ENCODE measurements around the gene VRTN.
A peak's percentile ranks its signal among the peaks of the same experiment; 100 is the strongest.
"Not testable (repeated sequence)": the region's sequence is repeated elsewhere in the genome, so short reads cannot be mapped to it uniquely, and the experiment has no call there.

The VRTN gene

DNA sequence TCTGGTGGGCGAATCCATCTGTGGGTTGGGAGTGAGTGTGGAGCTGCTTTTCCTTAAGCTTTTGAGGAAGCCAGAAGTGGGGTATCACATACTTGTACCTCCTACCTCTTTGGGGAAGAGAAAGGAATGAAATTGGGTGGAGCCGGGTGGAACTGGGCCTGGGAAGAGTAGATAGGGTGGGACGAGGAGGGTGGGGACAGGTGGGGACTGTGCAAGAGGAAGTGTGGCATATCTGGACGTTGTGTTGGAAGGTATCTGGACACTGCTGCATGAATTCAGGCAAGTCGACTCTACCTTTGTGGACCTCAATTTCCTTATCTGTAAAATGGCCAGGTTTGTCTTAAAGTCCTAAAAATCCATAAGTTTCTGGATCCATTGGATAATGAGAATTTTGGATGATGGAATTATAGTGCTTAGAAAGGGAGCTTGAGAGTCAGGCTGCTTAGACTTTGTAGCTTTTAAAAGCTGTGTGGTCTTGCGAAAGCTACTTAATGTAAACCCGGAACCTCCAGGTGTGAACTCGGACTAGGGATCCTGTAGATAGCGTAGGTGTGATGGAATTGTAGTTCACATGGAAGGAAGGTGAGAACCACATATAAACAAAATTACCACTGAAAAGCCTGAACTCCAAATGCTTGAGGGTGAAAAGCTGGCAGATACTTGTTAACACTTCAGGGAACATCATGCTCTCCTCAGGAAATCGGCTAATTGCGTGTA, 2.1 kb downstream of the VRTN start:
- DNase-seq = no peak

DNA sequence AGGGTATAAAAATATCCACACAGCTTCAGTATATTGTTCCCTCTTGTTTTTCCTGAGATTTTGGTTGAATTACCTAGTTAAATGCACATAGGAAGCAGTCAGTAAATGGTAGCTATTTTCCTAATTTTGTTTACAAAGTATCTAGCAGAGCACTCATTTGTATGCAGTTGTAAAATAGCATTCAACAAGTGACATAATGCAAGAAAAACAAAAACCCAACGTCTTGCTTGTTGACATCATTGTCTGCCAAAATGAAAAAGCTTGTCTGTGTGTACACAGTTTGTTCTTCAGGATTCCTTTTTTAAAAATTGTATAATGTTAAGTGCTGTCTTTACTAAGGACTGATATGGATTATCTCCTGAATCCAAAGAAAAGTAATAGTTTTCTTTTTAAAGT, 2.7 kb downstream of the VRTN start:
- no peak for DNase-seq

- DNase-seq = no peak
These were observed 8.8 kb downstream of the VRTN start for GRCh38 chr14:74356892-74357575.

- DNase-seq = no peak
These were observed 9.3 kb downstream of the VRTN start for GRCh38 chr14:74357585-74357984.

DNA sequence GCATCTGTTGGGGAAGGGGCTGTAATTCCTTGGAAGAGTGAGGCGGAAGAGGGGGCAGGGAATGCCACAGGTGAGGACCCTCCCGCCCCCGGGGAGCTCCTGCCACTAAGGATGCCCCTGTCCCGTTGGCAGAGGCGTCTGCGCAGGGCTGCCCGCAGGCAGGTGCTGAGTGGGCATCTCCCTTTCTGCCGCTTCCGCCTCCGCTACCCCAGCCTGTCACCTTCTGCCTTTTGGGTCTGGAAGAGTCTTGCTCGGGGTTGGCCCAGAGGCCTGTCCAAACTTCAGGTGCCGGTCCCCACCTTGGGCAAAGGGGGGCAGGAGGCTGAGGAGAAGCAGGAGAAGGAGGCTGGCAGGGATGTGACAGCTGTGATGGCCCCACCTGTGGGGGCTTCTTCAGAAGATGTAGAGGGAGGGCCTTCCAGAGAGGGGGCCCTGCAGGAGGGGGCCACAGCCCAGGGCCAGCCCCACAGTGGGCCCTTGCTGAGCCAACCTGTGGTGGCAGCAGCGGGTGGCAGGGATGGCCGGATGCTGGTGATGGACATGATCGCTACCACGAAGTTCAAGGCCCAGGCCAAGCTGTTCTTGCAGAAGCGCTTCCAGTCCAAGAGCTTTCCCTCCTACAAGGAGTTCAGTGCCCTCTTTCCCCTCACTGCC, 10.0 kb downstream of the VRTN start:
- DNase-seq = no peak

GRCh38 chr14:74360163-74360562, 11.9 kb downstream of the VRTN start:
- no peak for DNase-seq

DNA sequence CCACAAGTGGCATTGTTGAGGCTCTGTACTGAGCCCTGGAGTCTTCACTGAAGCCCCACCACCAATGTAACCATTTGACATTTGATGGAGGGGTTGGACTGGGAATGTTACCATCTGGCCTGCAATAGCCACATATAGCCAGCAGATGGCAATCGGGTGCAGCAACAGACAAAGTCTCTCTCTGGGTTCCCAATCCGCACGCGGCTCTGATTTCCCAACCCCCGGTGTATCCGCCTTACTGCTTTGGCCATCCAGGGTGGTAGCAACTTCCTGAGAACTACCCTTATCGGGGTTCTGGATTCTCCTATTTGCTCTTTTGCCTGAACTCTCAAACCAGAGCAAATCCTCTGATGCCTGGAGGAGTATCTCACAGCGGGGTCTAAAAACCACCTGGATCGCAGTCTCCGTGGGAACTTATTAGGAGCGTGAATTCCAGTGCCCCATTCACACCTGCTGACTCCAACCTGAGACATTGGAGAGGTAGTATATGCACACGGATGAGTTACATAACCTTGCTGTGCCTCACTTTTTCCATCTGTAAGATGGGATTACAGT, 14.2 kb downstream of the VRTN start:
- peak; percentile 81 for DNase-seq

DNA sequence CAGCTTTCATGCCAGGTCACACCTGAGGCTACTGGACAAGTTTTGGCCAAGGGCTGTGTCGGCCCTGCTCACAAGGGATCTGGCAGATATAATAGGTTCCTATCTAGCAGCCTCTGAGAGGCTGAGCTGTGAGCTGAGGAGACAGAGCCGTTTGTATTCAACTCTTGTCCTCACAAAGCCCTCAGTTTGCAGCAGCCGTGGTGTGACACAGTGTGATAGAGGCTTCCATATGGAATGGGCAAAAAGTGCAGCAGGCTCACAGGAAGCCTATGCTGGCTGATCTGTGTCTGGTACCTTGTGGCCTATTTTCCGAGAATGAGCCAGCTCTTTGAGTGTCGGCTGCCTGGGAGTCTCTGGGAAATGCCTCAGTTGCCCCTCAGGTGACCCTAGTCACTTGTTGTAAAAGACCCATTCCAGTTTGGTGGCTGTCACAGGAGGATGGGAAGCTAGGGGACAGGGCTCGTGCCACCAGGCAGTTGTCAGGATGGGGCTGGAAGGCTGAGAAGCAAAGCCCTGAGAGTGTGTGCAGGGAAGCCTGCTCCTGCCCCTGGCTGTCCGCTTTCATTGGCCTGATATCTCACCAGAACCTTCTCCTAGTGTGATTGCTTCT, 16.1 kb downstream of the VRTN start:
- no peak for DNase-seq

DNA sequence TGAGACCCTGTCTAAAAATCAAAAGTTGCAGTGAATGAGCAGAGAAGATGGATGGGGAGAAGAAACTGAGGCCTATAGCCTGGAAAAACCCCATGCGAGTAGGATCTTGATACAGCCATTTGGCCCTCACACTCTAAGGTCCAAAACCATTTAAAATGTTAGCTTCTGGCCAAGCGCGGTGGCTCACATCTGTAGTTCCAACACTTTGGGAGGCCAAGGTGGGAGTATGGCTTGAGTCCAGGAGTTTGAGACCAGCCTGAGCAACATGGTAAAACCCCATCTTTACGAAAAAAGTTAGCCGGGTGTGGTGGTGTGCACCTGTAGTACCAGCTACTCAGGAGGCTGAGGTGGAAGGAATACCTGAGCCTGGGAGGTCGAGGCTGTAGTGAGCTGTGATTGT, 19.8 kb downstream of the VRTN start:
- no peak for DNase-seq

GRCh38 chr14:74368441-74368840, 20.2 kb downstream of the VRTN start:
- DNase-seq = no peak

- DNase-seq = no peak
These were observed 29.9 kb downstream of the VRTN start for GRCh38 chr14:74377976-74378690.

- no peak for DNase-seq
These were observed 31.9 kb downstream of the VRTN start for GRCh38 chr14:74380172-74380571.

DNA sequence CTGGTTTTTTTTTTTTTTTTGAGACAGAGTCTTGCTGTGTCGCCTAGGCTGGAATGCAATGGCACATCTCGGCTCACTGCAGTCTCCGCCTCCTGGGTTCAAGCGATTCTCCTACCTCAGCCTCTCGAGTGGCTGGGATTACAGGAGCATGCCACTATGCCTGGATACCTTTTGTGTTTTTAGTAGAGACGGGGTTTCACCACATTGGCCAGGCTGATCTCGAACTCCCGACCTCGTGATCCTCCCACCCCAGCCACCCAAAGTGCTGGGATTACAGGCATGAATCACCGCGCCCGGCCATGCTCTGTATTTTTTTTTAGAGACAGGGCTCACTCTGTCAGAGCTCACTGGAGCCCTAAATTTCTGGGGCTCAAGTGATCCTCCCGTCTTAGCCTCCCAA, 32.6 kb downstream of the VRTN start:
- no peak for DNase-seq

- DNase-seq = not testable (repeated sequence)
These were observed 33.3 kb downstream of the VRTN start for GRCh38 chr14:74381571-74381970.

DNA sequence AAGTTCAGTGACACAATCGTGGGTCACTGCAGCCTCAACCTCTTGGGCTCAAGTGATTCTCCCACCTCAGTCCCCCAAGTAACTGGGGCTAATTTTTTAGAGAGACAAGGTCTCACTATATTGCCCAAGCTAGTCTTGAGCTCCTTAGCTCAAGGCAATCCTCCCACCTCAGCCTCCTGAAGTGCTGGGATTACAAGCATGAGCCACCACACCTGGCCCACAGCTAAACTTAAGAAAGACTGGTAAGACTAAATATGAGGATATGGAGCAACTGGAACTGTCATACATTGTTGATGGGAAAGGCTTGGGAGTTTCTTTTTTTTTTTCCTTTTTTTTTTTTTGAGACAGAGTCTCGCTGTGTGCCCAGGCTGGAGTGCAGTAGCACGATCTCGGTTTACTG, 34.0 kb downstream of the VRTN start:
- DNase-seq = no peak

DNA sequence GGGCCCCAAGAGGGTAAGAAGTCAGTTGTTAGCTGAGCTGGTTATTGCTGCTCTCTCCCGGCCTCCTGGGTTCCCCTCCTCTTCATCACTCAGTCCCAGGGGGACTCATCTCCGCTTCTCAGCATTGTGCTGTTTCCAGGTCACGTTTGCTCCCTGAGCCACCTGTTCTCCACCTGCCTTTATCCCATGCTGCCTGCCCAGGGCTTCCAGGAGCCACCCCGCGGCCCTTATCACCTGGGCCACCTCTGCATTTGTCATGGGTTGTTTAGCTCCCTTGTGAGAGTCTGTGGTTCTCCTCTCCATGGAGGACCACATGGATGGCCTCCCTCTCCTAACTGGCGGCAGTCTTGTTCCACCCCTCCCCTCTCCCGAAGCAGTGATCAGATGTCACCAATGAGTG, 41.7 kb downstream of the VRTN start:
- no peak for DNase-seq

DNA sequence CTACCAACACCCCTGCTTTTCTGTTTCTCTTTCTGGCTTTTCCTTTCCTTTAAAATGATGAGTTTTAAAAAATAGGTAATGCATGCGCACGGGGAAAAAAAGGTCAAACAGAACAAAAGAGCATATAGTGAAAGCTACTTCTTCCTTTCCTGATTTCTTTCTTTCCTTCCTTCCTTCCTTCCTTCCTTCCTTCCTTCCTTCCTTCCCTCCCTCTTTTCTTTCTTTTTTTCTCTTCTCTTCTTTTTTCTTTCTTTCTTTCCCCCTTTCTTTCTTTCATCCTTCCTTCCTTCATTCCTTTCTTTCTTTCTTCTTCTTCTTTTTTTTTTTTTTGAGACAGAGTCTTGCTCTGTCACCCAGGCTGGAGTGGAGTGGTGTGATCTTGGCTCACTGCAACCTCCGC, 42.2 kb downstream of the VRTN start:
- DNase-seq = not testable (repeated sequence)

DNA sequence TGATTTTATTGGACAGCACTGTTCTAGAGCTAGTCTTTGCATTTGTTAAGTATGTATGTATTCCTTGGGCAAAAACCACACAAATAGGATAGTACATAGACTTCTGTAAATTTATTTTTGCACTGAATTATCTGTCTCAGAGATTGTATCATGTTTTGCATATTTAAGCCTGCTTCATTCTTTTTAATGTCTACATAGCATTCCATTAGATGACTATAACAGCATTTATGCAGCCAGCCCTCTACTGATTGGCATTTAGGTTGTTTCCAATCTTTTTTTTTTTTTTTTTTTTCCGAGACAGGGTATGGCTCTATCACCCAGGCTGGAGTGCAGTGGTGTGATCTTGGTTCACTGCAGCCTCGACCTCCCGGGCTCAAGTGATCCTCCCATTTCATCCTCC, 43.2 kb downstream of the VRTN start:
- DNase-seq = no peak

DNA sequence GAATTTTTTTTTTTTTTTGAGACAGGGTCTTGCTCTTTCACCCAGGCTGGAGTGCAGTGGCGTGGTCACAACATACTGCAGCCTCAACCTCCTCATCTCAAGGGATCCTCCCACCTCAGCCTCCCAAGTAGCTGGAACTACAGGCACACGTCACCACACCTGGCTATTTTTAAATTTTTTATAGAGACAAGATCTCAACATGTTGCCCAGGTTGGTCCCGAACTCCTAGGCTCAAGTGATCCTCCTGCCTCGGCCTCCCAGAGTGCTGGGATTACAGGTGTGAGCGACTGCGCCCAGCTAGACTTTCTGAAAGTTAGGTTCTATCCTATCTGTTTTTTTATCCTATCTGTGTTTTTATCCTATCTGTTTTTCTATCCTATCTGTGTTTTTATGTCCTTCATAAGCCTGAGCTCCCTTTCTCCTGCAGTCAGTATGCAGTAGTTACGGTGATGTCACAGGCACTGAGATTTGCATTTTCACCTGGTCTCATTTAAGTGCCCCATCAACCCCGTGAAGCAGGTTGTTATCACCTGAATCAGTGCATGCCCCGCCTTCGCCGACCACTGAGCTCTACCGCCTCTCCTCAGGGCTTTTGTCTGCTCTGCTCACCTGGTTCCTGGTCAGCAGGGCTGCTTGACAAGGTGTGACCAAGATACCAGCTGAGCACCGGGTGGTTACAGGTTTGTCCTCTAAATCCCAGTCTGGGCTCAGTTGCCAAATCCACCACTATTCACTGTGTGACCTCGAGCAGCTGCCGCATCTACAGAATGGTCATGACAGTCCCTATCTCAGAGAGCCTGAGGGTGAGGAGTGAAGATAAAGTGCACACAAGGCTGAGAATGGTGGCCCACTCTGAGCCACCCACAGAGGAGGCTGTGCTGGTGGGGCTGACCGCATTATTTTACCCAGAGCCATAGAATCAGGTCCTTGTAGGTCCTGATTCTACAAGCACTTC, 44.6 kb downstream of the VRTN start:
- no peak for DNase-seq

GRCh38 chr14:74394549-74394948, 46.3 kb downstream of the VRTN start:
- DNase-seq = no peak

DNA sequence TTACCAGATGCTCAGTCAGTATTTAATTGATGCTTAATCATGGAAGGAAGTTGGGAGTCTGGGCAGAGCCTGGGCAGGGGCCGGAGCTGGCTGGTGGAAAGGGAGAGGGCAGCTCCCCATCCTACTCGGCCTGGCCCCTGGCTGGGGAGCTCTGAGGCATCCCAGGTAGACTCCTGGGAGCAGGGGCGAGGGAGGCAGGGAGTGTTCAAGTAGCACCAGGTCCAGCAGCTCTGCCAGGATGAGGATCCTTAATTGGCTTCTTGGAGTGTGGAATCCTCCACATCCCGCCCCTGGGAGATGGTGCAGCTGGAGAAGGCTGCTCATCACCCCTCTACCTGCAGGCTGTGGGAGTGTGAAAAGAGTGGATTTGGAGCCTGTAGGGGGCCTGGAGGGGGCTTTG, 46.8 kb downstream of the VRTN start:
- DNase-seq = no peak

Measured in hematopoietic multipotent progenitor cell treated with erythropoietin and hydrocortisone succinate and interleukin-3 and kit ligand, for 6 days (in vitro differentiated cells).